GM21717 (cell line): ENCODE results near the gene SP3.
"Not testable (repeated sequence)": the region's sequence is repeated elsewhere in the genome, so short reads cannot be mapped to it uniquely, and the experiment has no call there.

Experiments used
- ATAC-seq: cut with Tn5 transposase; IDR thresholded peaks from one replicate; pipeline ENCODE4 v1.9.1; 2021; ENCODE audit warnings: mild to moderate bottlenecking, moderate library complexity; ENCODE audit not compliant: unreplicated experiment

The SP3 gene

GRCh38 chr2:173892341-173892740, 72.8 kb downstream of the SP3 start:
- ATAC-seq: no peak

GRCh38 chr2:173891315-173892037, 73.7 kb downstream of the SP3 start:
- ATAC-seq: no peak

- ATAC-seq: not testable (repeated sequence)
Measured at GRCh38 chr2:173889464-173889863, 75.7 kb downstream of the SP3 start.

- ATAC-seq: no peak
Measured at GRCh38 chr2:173886613-173887012, 78.6 kb downstream of the SP3 start.

- ATAC-seq: no peak
Measured at GRCh38 chr2:173884025-173884802, 81.0 kb downstream of the SP3 start.

GRCh38 chr2:173881886-173882285, 83.3 kb downstream of the SP3 start:
- ATAC-seq: no peak

- ATAC-seq: no peak
Measured at GRCh38 chr2:173881461-173881860, 83.7 kb downstream of the SP3 start.

- no peak for ATAC-seq
Measured at GRCh38 chr2:173880561-173880960, 84.6 kb downstream of the SP3 start.

- ATAC-seq: no peak
Measured at GRCh38 chr2:173876833-173877413, 88.2 kb downstream of the SP3 start.

- ATAC-seq: peak; percentile 97
Measured at GRCh38 chr2:173874894-173875237, 90.3 kb downstream of the SP3 start.

- ATAC-seq: peak; percentile 24
Measured at GRCh38 chr2:173874003-173874893, 90.9 kb downstream of the SP3 start.

GRCh38 chr2:173872714-173873113, 92.5 kb downstream of the SP3 start:
- no peak for ATAC-seq

- no peak for ATAC-seq
Measured at GRCh38 chr2:173869244-173870229, 95.6 kb downstream of the SP3 start.

GRCh38 chr2:173868406-173868805, 96.8 kb downstream of the SP3 start:
- ATAC-seq: no peak

GRCh38 chr2:173866874-173867618, 98.1 kb downstream of the SP3 start:
- ATAC-seq: no peak

- ATAC-seq: no peak
Measured at GRCh38 chr2:173865971-173866873, 99.0 kb downstream of the SP3 start.

- ATAC-seq: no peak
Measured at GRCh38 chr2:173862612-173863217, 102.5 kb downstream of the SP3 start.

- ATAC-seq: no peak
Measured at GRCh38 chr2:173860566-173860965, 104.6 kb downstream of the SP3 start.
